CD4-positive, alpha-beta T cell treated with Interleukin-6 for 4 hours (primary cell): Measurements from ENCODE around the gene LCN15.
"Not testable (repeated sequence)": the region's sequence is repeated elsewhere in the genome, so short reads cannot be mapped to it uniquely, and the experiment has no call there.

Source experiments
- DNase-seq: peaks from one replicate; pipeline ENCODE4 v3.0.0-alpha.2; 2020; ENCODE audit warnings: mixed read lengths

The LCN15 gene

GRCh38 chr9:136793086-136793946 lies 29.0 kb upstream of the LCN15 start:
- no peak for DNase-seq

DNA sequence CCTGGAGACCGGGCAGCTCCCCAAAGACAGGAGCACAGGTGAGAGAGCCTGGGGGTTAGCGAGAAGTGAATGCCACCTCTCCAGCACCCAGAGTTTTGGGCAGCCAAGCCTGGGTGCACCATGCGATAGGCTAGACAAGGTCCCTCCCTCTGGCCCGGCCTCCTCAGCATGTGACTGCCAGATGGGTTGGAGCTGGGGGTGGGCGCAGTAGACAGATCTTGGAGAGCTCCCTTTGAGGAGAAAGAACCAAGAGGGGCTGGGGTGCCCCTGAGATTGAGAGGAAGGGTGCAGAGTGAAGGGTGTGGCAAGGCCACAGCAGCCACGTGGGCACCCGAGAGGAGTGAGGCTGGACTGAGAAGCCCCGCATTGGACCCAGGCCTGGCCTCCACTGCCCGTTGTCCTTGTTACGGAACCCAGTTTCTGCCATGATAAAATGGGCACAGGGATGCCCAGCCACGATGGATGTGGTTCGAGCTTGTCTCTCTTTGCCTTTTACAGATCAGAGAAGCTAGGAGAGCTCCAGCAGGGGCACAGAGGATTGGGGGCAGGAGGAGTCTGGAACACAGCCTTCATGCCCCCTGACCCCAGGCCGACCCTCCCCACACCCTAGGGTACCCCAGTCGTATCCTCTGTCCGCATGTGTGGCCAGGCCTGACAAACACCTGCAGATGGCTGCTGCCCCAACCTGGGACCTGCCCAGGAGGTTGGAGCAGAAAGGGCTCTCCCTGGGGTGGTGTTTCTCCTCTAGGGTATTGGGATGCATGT lies 28.2 kb upstream of the LCN15 start:
- no peak for DNase-seq

DNA sequence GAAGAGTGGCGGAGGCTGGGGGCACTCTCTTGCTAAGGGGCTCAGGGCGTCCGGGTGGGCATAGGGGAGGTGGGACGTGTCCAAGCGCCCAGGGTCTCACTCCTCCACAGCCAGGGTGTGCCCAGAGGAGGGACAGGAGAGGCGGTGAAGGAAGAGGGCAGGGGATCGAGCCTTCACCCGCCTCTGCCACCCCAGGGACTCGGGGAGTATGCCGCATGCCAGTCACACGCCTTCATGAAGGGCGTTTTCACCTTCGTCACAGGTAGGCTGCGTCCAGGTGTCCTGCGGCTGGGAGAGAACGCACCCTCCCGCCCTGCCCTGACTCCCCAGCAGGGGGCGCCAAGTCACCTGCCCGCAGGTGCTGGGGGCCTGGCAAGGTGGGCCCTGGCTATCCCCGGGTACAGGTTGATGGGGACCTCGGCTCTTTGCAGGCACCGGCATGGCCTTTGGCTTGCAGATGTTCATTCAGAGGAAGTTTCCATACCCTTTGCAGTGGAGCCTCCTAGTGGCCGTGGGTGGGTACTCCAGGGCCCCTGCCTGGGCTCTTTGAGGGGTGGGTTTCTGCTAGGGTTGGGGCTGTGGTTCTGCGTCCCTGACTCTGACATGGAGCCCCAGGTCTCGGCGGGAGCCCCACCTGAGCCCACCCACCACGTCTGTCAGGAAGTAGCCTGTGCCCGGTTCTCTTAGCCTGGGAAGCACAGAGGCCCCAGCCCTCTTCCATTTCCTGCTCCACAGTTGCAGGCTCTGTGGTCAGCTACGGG lies 27.4 kb upstream of the LCN15 start:
- DNase-seq: peak; percentile 71

DNA sequence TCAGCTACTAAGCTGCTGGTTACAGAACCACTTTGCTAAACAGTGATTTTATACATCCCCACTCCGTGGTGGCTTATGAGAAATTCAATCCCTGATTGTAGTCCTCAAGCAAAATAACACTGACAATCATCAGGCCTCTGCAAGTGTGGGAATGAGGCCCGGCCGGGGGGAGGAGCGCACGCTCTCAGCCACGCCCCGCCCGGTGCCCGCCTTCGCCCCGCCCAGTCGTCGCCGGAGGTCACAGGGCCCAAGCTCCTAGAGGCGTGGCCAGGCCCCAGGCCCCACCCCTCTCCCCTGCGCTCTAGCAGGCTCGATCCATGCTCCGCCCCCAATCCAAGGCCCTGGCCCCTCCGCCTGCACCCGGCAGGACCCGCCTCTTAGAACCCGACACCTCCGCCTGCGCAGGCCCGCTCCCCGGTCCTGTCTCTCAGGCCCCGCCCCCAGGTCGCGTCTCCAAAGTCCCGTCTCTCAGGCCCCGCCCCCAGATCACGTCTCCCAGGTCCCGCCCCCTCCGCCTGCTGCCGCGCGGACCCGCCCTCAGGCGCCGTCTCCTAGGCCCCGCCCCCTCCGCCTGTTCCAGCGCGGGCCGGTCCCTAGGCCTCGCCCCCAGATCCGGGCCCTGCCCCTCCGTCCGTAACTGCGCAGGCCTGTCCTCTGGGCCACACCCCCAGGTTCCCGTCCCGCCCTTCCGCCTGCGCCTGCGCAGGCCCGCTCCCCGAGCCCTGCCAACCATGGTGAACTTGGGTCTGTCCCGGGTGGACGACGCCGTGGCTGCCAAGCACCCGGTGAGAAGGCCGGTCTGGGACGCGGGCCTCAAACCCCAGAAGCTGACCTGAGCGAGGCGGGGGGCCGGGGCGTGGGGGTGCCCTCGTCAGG lies 26.6 kb upstream of the LCN15 start, which contains the start of gene TMEM141:
Gene TMEM141, plus strand, starts transcription at position 705 of the 876 bp plus-strand sequence. Its CDS starts 27 bp downstream, at position 732.
- peak; percentile 100 for DNase-seq

DNA sequence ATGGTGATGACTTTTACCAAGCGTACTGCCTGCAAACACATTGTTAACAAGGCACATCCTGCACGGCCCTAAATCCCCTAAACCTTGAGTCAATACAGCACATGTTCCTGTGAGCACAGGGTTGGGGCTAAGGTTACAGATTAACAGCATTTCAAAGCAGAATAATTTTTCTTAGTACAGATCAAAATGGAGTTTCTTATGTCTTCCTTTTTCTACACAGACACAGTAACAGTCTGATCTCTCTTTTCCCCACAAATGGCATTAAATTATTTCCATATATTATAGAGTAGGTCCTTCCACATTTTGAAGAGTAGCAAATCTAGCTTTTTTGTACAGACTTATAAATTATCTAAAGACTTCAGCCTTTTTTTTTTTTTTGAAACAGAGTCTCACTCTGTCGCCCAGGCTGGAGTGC lies 25.2 kb upstream of the LCN15 start:
- no peak for DNase-seq

- not testable (repeated sequence) for DNase-seq
Observed at GRCh38 chr9:136788644-136789522, 24.6 kb upstream of the LCN15 start.

DNA sequence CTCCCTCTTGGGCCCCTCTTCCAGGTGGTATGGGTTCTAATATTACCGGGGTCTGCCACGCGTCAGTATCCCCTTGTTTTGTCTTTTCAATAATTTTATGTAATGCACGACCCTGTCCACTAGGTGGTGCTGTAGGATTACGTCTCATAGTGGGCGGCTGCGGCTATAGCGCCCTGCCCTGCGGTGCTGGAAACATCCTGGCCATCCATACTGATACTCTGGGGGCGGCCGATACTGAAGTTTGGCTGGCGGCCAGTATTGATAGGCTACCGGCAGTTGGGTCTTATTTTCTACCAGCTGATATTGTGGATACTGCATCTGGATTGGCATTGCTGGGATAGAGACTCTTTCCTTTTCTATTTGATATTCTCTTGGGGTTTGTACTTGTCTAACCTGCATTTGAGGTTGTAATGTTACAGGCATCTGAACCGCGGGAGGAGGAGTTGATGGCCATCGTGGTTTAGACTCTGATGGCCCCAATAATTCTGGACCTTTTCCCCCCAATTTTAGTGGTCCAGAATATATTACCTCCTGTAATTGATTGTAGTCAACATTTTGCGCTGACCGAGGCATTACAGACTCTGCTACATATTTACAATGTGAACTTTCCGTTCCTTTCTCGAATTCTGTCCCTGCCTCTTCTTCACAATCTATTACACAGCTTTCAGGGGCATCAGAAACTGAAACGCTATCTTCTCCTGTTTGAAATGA lies 23.5 kb upstream of the LCN15 start:
- DNase-seq: peak; percentile 72

- DNase-seq: not testable (repeated sequence)
Observed at GRCh38 chr9:136786983-136787382, 22.7 kb upstream of the LCN15 start.

GRCh38 chr9:136786451-136786850 lies 22.1 kb upstream of the LCN15 start:
- no peak for DNase-seq

- DNase-seq: not testable (repeated sequence)
Observed at GRCh38 chr9:136785565-136786355, 21.4 kb upstream of the LCN15 start.

DNA sequence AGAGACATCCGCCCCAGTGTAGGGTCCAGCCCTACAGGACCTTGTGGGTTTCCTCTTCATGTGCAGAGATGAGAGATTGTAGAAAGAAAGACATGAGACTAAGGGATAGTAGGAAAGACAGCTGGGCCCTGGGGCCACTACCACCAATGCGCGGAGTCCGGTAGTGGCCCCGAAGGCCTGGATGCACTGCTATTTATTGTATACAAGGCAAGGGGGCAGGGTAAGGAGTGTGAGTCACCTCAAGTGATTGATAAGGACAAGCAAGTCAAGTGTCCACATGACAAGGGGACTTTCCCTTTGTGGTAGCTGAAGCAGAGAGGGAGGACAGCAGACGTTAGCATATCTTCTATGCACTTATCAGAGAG lies 20.7 kb upstream of the LCN15 start:
- DNase-seq: no peak

- DNase-seq: no peak
Observed at GRCh38 chr9:136784249-136784996, 20.1 kb upstream of the LCN15 start.

- DNase-seq: no peak
Observed at GRCh38 chr9:136782452-136782851, 18.1 kb upstream of the LCN15 start.

DNA sequence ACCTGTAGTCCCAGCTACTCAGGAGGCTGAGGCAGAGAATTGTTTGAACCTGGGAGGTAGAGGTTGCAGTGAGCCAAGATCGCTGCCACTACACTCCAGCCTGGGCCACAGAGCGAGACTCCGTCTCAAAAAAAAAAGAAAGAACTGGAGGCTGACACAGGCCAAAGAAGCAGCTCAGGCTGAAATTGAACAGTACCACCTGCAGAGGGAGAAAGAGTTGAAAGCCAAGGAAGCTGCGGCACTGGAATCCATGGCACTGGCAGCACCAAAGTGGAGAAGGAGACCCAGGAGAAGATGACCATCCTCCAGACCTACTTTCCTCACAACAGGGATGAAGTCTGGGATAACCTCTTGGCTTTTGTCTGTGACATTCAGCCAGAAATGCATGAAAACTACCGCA lies 15.5 kb upstream of the LCN15 start:
- DNase-seq: no peak

DNA sequence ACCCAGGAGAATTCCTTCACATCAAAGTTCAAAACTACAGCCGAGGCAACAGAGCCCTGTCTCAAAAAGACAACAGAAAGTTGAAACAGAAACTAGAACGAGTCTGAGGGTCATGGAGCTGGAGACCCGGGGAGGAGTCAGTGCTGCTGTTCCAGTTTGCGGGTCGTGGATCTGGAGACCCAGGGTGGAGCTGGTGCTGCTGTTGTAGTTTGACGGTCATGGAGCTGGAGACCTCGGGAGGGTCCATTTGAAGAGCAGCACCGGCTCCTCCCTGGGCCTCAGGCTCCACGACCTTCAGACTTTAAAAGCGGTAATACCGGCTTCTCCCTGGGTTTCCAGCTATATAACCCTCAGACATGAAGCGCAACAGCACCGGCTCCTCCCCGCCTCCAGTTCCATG lies 13.0 kb upstream of the LCN15 start:
- DNase-seq: no peak

DNA sequence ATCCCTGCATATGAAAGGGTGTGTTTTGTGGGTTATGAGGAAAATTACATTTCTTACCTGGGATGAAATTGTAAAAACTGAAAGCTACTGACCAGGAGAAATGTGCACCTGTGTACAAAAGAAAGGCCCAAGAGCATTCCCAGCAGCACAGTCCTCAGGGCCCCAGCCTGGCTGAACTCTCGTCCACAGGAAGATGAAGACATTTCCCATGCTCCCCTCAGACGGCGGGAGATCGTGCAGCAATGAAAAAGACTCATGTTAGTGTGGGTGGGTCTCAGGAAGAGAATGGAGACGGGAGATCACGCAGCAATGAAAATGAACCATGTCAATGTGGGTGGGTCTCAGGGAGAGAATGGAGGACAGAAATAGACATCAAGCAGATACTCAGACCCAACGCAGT lies 12.6 kb upstream of the LCN15 start:
- no peak for DNase-seq

DNA sequence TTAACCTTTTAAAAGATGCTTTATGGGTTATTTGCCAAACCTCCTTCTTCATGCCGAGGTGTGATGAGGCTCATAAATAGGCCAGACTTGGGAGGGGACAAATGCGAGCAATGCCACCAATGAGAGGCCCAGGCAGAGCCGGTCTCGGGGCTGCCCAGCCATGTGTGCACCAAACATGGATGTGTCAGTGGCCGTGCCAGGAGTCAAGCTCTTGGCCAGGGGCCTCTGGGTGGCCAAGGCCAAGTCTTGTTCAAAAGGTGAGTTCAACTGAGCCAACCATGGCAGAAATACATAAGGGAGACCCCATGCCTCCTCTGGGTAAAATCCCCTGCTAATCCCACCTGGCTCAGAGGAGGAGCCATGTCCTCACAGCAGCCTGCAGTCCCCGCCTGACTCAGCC lies 10.9 kb upstream of the LCN15 start:
- no peak for DNase-seq

- no peak for DNase-seq
Observed at GRCh38 chr9:136774416-136775045, 10.2 kb upstream of the LCN15 start.
